ENCODE measurements around the gene TRAPPC12.
"Not testable (repeated sequence)": the region's sequence is repeated elsewhere in the genome, so short reads cannot be mapped to it uniquely, and the experiment has no call there.

The TRAPPC12 gene

GRCh38 chr2:3379647-3380534 is at the start of gene TRAPPC12:
TRAPPC12 (plus strand) TSS chr2:3379694; CDS start chr2:3387624, 7,930 bp downstream.
- peak; percentile 97 to 98 for DNase-seq

DNA sequence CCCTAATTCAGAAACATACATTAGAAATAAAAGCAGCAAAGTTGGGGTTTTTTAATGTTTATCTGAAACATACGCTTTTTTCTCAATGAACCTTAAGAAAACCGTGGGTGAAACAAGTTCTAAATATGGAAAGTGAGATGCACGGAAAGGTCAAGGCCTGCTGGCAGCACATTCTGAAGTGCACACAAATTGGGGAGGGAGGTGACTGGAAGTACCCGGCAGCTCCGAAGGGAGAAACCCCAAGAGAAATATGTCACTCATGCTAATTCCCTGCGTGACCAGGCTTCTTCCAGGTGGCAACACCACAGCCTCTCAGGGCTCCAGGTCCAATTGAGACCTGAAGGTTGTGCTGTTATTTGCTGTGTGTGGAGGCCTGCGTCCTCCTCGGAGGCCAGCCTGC is 47.4 kb upstream of the TRAPPC12 start:
- no peak for DNase-seq

DNA sequence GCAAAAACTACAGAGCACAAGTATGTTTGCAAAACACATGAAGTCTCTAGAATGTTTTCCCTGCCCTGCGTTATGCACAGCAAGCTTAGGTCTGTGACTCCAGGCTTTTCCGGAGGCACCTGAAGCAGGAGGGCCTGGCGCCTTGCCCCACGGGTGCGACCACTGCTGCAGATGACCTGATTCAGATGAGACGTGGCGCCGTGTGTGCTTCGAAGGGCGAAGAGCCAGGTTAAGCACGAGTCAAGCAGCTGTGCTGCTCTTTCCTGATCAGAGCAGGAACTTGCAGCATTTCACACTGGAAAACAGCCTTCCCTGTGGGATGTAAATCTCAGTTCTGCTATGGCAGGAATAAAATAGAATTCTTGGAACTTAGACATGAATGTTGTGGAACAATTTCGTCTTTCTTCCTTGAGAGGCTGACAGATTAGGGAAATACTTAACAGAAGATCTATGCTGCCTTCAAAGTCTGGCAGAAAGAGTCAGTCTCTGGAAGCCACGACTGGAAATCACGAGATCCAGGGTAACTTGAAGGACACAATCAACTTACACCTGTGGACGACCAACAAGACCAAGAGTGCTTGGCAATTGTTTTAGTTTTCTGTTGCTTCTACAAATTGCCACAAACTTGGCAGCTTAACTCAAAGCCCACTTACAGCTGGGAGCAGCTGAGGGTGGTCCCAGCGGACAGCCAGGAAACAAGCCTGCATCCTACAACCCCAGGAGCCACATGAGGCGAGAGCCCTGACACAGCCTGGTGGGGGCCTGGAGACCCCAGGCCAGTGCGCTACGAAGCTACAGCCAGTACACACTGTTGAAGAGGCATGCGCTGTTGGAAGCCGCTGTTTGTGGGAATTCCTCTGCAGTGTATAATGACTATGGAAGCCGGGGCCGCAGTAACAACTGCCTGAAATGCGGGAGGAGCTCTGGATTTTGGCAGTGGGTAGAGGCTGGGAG is 44.8 kb upstream of the TRAPPC12 start:
- DNase-seq, result no peak

DNA sequence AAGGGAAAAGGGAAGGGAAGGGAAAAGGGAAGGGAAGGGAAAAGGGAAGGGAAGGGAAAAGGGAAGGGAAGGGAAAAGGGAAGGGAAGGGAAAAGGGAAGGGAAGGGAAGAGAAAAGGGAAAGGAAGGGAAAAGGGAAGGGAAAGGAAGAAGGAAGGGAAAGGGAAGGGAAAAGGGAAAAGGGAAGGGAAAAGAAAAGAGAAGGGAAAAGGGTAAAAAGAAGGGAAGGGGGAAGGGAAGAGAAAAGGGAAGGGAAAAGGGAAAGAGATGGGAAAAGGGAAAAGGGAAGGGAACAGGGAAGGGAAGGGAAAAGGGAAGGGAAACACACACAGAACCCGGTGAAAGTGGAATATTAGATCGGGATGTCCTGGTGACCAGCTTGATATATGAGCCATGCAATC is 42.6 kb upstream of the TRAPPC12 start:
- no peak for DNase-seq

DNA sequence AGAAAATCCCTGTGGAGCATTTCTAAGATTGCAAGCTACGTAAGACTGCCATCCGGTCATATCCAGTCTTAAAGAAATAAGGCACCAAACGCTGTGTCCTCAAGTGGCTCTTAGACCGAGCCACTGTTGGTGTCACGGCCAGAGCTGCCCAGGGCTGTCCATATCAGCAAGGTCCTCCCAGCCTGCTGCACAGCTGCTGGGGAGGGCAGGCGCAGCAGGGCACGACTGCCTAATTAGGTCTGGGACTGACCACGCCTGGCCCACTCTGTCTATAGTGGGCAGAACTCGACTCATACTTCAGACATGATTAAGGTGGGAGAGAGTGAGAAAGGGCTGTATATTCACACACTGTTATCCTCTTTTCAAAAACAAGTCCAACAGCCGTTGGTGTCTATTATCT is 41.2 kb upstream of the TRAPPC12 start:
- DNase-seq, result no peak

- no peak for DNase-seq
Observed at GRCh38 chr2:3340144-3340543, 39.4 kb upstream of the TRAPPC12 start.

DNA sequence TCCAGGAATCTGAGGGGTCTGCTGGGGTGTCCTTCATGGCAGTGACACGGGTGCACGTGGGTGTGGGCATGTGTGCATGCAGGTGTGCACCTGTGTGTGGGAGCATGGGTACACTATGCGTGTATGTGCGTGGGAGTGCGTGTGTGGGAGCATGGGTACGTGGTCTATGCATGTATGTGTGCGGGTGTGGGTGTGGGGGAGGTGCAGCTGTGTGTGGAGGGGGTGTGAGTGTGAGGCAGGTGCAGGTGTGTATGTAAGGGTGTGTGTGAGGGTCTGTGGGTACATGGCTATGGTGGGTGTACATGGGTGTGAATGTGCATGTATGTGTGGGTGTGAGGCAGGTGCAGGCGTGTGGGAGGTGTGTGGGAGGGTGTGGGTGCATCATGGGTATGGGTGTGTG is 38.2 kb upstream of the TRAPPC12 start:
- DNase-seq, result no peak

DNA sequence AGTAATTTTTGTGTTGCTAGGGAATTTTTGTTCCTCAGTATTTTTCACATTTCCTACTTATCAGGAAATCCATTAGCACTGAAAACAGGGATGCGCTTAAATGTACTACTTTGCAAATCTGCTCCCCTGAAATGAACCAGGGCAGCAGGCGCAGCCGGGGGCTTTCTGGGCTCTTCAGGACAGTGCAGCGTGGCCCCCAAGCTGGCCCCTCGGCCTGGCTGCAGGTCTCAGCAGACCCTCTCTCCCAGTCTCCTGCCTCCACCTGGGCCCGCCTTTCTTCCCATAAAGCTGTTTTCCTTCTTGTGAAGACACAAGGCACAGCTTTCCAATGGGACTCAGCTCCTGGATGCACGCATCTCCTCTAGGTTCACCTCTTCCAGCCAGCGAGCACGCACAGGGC is 37.2 kb upstream of the TRAPPC12 start:
- no peak for DNase-seq

GRCh38 chr2:3343012-3343411 is 36.5 kb upstream of the TRAPPC12 start:
- no peak for DNase-seq

- no peak for DNase-seq
Observed at GRCh38 chr2:3344897-3345296, 34.6 kb upstream of the TRAPPC12 start.

DNA sequence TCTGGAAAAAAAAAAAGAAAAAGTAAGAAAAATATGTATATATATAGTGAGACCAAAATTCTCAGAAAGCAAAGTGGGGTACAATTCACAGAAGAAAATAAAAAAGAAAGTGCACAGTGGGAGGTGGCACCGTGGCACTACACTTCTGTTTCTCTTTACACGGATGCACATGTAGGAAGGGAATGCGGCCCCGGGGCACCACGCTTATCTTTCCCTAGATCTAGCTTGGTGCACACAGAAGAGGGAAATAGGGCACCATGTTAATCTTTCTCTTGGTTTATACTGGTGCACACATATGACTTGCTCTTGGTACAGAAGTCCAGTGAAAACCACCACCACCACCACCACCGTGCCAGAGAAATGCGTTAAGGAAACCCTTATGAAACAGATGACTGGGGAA is 33.9 kb upstream of the TRAPPC12 start:
- no peak for DNase-seq

DNA sequence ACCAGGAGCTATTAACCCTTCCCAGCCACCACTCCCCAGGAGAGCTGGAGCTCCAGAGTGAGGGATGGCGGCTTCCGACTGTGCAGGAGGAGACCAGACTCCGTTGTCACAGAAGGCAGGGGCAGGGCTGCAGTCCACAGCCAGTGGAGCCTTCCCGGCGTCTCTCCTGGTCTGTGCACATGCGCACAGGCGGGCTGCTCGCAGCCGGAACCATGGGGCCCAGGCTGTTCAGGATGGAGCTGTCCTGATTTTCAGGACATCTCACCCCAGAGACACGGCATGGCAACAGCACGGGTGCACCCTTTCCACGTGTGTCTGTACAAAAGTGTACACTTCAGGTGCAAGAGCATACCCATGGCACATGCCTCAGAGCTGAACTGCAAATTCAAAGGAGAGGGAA is 30.7 kb upstream of the TRAPPC12 start:
- DNase-seq, result no peak

- DNase-seq, result no peak
Observed at GRCh38 chr2:3349211-3349693, 30.2 kb upstream of the TRAPPC12 start.

GRCh38 chr2:3354986-3355385 is 24.5 kb upstream of the TRAPPC12 start:
- no peak for DNase-seq

DNA sequence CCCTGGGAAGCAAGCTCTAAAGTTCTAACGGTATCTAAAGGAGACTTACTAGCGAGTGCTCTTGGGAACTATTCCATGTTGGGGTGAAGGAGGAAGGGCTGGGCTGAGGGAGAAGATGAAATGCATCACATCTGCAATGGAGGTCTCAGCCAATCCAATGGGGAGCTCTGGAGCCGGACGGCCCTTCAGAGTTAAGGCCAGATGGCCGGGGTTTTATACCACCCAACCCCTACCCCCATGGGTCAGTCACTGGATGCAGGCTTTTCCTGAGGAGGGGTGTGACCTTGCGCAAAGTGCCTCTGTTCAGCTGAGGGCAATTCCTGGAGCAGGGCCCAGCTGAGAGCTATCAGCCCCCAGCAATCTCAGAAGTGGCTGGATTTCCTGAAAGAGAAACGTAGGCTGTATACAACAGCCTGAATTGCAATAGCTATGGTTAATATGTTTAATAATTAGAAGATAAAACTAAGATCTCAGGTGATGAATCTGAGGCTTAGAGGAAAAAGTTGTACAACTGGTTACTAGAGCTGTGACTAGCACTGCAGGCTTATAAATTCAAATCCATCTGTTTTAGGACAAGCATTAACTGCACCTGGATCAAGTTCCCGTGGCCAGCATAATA is 23.4 kb upstream of the TRAPPC12 start:
- DNase-seq, result no peak

- DNase-seq, result no peak
Observed at GRCh38 chr2:3356799-3357198, 22.7 kb upstream of the TRAPPC12 start.

- not testable (repeated sequence) for DNase-seq
Observed at GRCh38 chr2:3357446-3357845, 22.0 kb upstream of the TRAPPC12 start.

- DNase-seq, result no peak
Observed at GRCh38 chr2:3357926-3358325, 21.6 kb upstream of the TRAPPC12 start.

DNA sequence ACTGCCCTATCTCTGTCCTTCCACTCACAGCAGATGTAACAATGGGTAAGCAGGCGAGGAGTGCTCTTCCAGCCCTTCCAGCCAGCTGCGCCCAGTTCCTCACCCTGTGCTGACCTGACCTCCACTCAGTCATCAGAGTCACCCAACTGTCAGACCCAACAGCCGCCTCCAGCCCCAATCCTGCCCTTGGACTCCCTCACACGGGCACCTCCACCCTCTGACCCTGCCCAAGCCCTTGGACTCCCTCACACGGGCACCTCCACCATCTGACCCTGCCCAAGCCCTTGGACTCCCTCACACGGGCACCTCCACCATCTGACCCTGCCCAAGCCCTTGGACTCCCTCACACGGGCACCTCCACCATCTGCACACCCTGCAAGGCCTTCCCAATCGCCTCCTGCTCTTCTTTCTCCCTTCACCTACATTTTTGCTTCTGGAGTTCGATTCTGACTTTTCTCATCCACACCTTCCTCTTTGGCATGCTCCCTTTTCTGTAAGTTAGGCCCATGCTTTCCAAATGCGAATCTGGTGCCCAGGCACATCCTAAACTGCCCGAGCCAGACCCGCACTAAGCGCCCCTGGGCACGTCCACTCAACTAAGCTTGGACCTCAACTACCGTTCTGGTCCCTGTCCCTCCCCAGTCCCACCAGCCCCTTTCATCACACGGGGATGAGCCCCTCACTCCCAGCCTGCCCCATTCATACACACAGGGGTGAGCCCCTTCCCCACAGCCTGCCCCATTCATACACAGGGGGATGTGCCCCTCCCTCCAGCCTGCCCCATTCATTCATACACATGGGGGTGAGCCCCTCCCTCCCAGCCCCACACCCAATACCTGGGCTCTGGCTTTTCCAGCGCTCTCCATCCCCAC is 17.7 kb upstream of the TRAPPC12 start:
- no peak for DNase-seq

DNA sequence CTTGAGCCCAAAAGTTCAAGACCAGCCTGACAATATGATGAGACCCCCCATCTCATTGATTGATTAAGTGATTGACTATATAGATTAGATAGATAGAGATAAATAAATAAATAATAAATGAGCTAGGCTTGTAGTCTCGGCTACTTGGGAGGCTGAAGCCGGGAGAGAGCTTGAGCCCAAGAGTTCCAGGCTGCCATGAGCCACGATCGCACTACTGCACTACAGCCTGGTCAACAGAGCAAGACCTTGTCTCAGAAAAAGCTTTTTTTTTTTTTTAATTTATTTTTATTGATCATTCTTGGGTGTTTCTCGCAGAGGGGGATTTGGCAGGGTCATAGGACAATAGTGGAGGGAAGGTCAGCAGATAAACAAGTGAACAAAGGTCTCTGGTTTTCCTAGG is 14.3 kb upstream of the TRAPPC12 start:
- DNase-seq, result no peak

DNA sequence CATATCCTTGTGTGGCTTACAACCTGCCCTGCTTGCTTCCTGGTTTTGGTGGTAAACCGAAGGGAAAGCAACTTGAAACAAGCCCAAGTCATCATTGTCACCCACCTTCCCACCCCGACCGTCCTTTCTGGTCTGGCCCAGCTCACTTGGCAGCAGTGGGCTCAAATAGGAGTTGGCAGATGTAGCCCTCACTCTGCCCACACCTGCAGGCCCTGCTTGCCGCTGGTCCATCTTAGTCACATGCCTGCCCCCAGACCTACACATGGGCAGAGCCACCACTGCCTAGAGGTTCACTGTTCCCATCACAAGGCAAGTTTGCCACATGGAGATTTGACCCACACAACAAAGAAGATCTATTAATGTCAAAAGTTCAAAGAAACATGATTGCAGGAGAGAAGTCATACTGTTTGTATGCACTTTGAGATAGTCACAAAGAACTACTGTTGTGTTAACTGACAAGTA is 11.2 kb upstream of the TRAPPC12 start:
- peak in 1 of 2 experiments; percentile 2 for DNase-seq

All from SHP77 (cell line).